Measurements from ENCODE around the gene WNT7B. TPM values are rescaled to one million over a fixed set of nuclear protein-coding genes. Genes with fewer than 3 reads are reported as not detected.

The WNT7B gene
- total RNA-seq, 2 experiments from 2014 or later, result not detected

- Histone ChIP-seq H3K9me3 (ENCODE audit: control insufficient read depth in 1 of 2, insufficient read depth in 1 of 2, low read length in 2 of 2) (peaks cover 0 to 3% of the 10 kb centered on the region in 2 experiments), H3K4me1 (ENCODE audit: insufficient read depth, low read length) (no peaks in the 10 kb centered on the region), H3K36me3 (ENCODE audit: insufficient read depth, low read length) (no peaks in the 10 kb centered on the region), H3K27me3 (ENCODE audit: control insufficient read depth in 1 of 2, insufficient read depth in 2 of 2, low read length in 2 of 2) (peaks cover 7 to 8% of the 10 kb centered on the region in 2 experiments), H3K4me3 (ENCODE audit: low read length) (no peak overlapping the region), H3K27ac (ENCODE audit: low read depth in 1 of 2, low read length in 2 of 2) (no peak overlapping the region)
- DNase-seq (no peak), ATAC-seq (ENCODE audit: poor library complexity) (no peak)
- ChIA-PET POLR2A (no interaction called here), CTCF (no interaction called here)
- intact Hi-C loops (cut with DNase I, micrococcal nuclease), result no loop called here
- H3K27me3 Mint-ChIP-seq, result peaks cover 19% of the 10 kb centered on the region
- H3K4me1 Mint-ChIP-seq (ENCODE audit: low read depth), result no peaks in the 10 kb centered on the region
- H3K27ac Mint-ChIP-seq, result no peak overlapping the region
- no peaks in the 10 kb centered on the region for H3K9me3 Mint-ChIP-seq
- H3K36me3 Mint-ChIP-seq (ENCODE audit: low read depth), result no peaks in the 10 kb centered on the region
- H3K4me3 Mint-ChIP-seq, result no peak overlapping the region
- TF ChIP-seq CTCF (IDR thresholded peaks at IDR 0.05), result no peak
Measured at GRCh38 chr22:45964372-45964771, 12.6 kb downstream of the WNT7B start.

- ATAC-seq (ENCODE audit: poor library complexity) (no peak), DNase-seq (no peak)
- intact Hi-C loops (cut with DNase I, micrococcal nuclease), result no loop called here
- Histone ChIP-seq H3K36me3 (ENCODE audit: insufficient read depth, low read length) (no peaks in the 10 kb centered on the region), H3K27ac (ENCODE audit: low read depth in 1 of 2, low read length in 2 of 2) (no peak overlapping the region), H3K4me3 (ENCODE audit: low read length) (no peak overlapping the region), H3K9me3 (ENCODE audit: control insufficient read depth in 1 of 2, insufficient read depth in 1 of 2, low read length in 2 of 2) (peaks cover 0 to 3% of the 10 kb centered on the region in 2 experiments), H3K27me3 (ENCODE audit: control insufficient read depth in 1 of 2, insufficient read depth in 2 of 2, low read length in 2 of 2) (peaks cover 2 to 8% of the 10 kb centered on the region in 2 experiments), H3K4me1 (ENCODE audit: insufficient read depth, low read length) (no peaks in the 10 kb centered on the region)
- ChIA-PET POLR2A (no interaction called here), CTCF (no interaction called here)
- Mint-ChIP-seq H3K27me3 (peaks cover 16% of the 10 kb centered on the region), H3K4me3 (no peak overlapping the region), H3K27ac (no peak overlapping the region), H3K36me3 (ENCODE audit: low read depth) (no peaks in the 10 kb centered on the region), H3K4me1 (ENCODE audit: low read depth) (no peaks in the 10 kb centered on the region), H3K9me3 (no peaks in the 10 kb centered on the region)
- no peak for TF ChIP-seq CTCF (IDR thresholded peaks at IDR 0.05)
Measured at GRCh38 chr22:45963821-45964220, 13.1 kb downstream of the WNT7B start.

GRCh38 chr22:45962756-45963324, 14.1 kb downstream of the WNT7B start:
- H3K27me3 Mint-ChIP-seq, result peaks cover 8% of the 10 kb centered on the region
- no peak overlapping the region for H3K4me3 ChIP-seq (ENCODE audit: low read length)
- ChIA-PET CTCF (no interaction called here), POLR2A (no interaction called here)
- DNase-seq (no peak), ATAC-seq (ENCODE audit: poor library complexity) (no peak)
- H3K36me3 ChIP-seq (ENCODE audit: insufficient read depth, low read length), result no peaks in the 10 kb centered on the region
- no peaks in the 10 kb centered on the region for H3K4me1 ChIP-seq (ENCODE audit: insufficient read depth, low read length)
- intact Hi-C loops (cut with DNase I, micrococcal nuclease), result no loop called here
- peaks cover 0 to 5% of the 10 kb centered on the region in 2 experiments for H3K27me3 ChIP-seq (ENCODE audit: control insufficient read depth in 1 of 2, insufficient read depth in 2 of 2, low read length in 2 of 2)
- peaks cover 0 to 3% of the 10 kb centered on the region in 2 experiments for H3K9me3 ChIP-seq (ENCODE audit: control insufficient read depth in 1 of 2, insufficient read depth in 1 of 2, low read length in 2 of 2)
- H3K9me3 Mint-ChIP-seq, result no peaks in the 10 kb centered on the region
- no peak overlapping the region for H3K4me3 Mint-ChIP-seq
- H3K4me1 Mint-ChIP-seq (ENCODE audit: low read depth), result no peaks in the 10 kb centered on the region
- TF ChIP-seq CTCF (IDR thresholded peaks at IDR 0.05), result no peak
- no peak overlapping the region for H3K27ac ChIP-seq (ENCODE audit: low read depth in 1 of 2, low read length in 2 of 2)
- H3K36me3 Mint-ChIP-seq (ENCODE audit: low read depth), result no peaks in the 10 kb centered on the region
- no peak overlapping the region for H3K27ac Mint-ChIP-seq

All from CD4-positive, alpha-beta T cell (primary cell).